HepG2 (cell line): ENCODE results near the gene EPHX1. TPM values are rescaled to one million over a fixed set of nuclear protein-coding genes. Genes with fewer than 3 reads are reported as not detected.

Source experiments
- AHR ChIP-seq: IDR thresholded peaks from 2 replicates; pipeline ENCODE4 v1.6.1; 2018; ENCODE audit warnings: missing genetic modification reagents, missing compliant biosample characterization
- BHLHE40 ChIP-seq: IDR thresholded peaks from 2 replicates; pipeline ENCODE4 v1.6.1; 2011; ENCODE audit warnings: low read length, improper control_type of control experiment
- BRCA1 ChIP-seq: sonication (generic); formaldehyde crosslinking; IDR thresholded peaks from 2 replicates; pipeline ENCODE4 v1.4.0; 2020; ENCODE audit warnings: missing genetic modification reagents
- GATAD1 ChIP-seq: IDR thresholded peaks from 2 replicates; pipeline ENCODE4 v1.6.1; 2016; ENCODE audit warnings: missing genetic modification reagents, missing compliant biosample characterization
- HCFC1 ChIP-seq: fragments of 150-350 bp; IDR thresholded peaks from 2 replicates; pipeline ENCODE4 v1.6.1; 2014; ENCODE audit warnings: low read depth, low read length
- HNRNPL ChIP-seq: fragments of 200-400 bp; formaldehyde crosslinking; IDR thresholded peaks from 2 replicates; pipeline ENCODE4 v1.6.1; 2017; ENCODE audit warnings: mild to moderate bottlenecking, low read depth, low read length
- HOXA9 ChIP-seq: sonication (generic); formaldehyde crosslinking; IDR thresholded peaks from 2 replicates; pipeline ENCODE4 v1.8.1; 2022; ENCODE audit warnings: missing genetic modification reagents, mild to moderate bottlenecking, moderate library complexity, borderline replicate concordance
- MED8 ChIP-seq: sonication (generic); formaldehyde crosslinking; IDR thresholded peaks from 2 replicates; pipeline ENCODE4 v1.8.1; 2023; ENCODE audit warnings: mild to moderate bottlenecking, missing genetic modification reagents; ENCODE audit not compliant: insufficient replicate concordance
- MLX ChIP-seq: IDR thresholded peaks from 2 replicates; pipeline ENCODE4 v1.6.1; 2016
- MXI1 ChIP-seq: IDR thresholded peaks from 3 replicates; pipeline ENCODE4 v1.6.1; 2012; ENCODE audit warnings: low read depth, low read length, inconsistent platforms, borderline replicate concordance
- PCBP2 ChIP-seq: fragments of 200-400 bp; formaldehyde crosslinking; optimal IDR thresholded peaks from 2 replicates; pipeline ENCODE3; 2018; ENCODE audit warnings: low read length, low read depth; ENCODE audit not compliant: poor library complexity, severe bottlenecking
- POGZ ChIP-seq: sonication (generic); formaldehyde crosslinking; IDR thresholded peaks from 2 replicates; pipeline ENCODE4 v1.4.0; 2020; ENCODE audit warnings: mild to moderate bottlenecking, missing genetic modification reagents
- POLR2A ChIP-seq, 2 experiments: IDR thresholded peaks; 2 replicates each; pipeline ENCODE4 v1.6.1; 2011; ENCODE audit warnings: low read depth in 2 of 2, low read length in 2 of 2, mild to moderate bottlenecking in 1 of 2, moderate library complexity in 1 of 2; ENCODE audit not compliant: insufficient read depth in 1 of 2
- RERE ChIP-seq: IDR thresholded peaks from 2 replicates; pipeline ENCODE4 v1.6.1; 2016; ENCODE audit warnings: low read depth, missing genetic modification reagents, missing compliant biosample characterization
- RORA ChIP-seq: sonication (generic); formaldehyde crosslinking; IDR thresholded peaks from 2 replicates; pipeline ENCODE4 v1.5.0; 2020; ENCODE audit warnings: mild to moderate bottlenecking, missing genetic modification reagents, moderate library complexity
- SP140L ChIP-seq: sonication (generic); formaldehyde crosslinking; IDR thresholded peaks from 2 replicates; pipeline ENCODE4 v1.4.0; 2020; ENCODE audit warnings: missing genetic modification reagents, borderline replicate concordance
- U2AF2 ChIP-seq: fragments of 200-400 bp; formaldehyde crosslinking; IDR thresholded peaks from 2 replicates; pipeline ENCODE4 v1.6.1; 2017; ENCODE audit warnings: low read depth, mild to moderate bottlenecking, low read length
- ZBTB7B ChIP-seq: sonication (generic); formaldehyde crosslinking; IDR thresholded peaks from 2 replicates; pipeline ENCODE4 v1.4.0; 2020; ENCODE audit warnings: missing genetic modification reagents
- ZBTB8A ChIP-seq: sonication (generic); formaldehyde crosslinking; IDR thresholded peaks from 2 replicates; pipeline ENCODE4 v1.4.0; 2020; ENCODE audit warnings: mild to moderate bottlenecking, low read depth, missing genetic modification reagents, borderline replicate concordance
- ZNF367 ChIP-seq: sonication (generic); formaldehyde crosslinking; IDR thresholded peaks from 2 replicates; pipeline ENCODE4 v1.4.0; 2020; ENCODE audit warnings: missing genetic modification reagents, borderline replicate concordance
- ZNF414 ChIP-seq: sonication (generic); formaldehyde crosslinking; IDR thresholded peaks from 2 replicates; pipeline ENCODE4 v1.5.0; 2020; ENCODE audit warnings: missing genetic modification reagents
- ZNF558 ChIP-seq: sonication (generic); formaldehyde crosslinking; IDR thresholded peaks from 2 replicates; pipeline ENCODE4 v1.9.0; 2022; ENCODE audit warnings: mild to moderate bottlenecking, missing genetic modification reagents, borderline replicate concordance
- ZNF746 ChIP-seq: sonication (generic); formaldehyde crosslinking; IDR thresholded peaks from 2 replicates; pipeline ENCODE4 v1.8.0; 2022; ENCODE audit warnings: mild to moderate bottlenecking, missing genetic modification reagents
- polyA plus RNA-seq, 8 experiments: library from polyadenylated mRNA; depleted of rRNA in 3 of 8; stranded (reverse) in 7 of 8; unstranded in 1 of 8; fragments of >200 nt; fragmentation: Illumina TruSeq in 4 of 8; extraction: Trizol in 4 of 8; gene quantifications; 2 replicates each; pipeline versions ENCODE4 v1.2.1 to v1.2.3, GENCODE V29; 2011 to 2016; ENCODE audit warnings: low read depth in 4 of 8, missing spikeins in 1 of 8, mixed read lengths in 1 of 8; ENCODE audit not compliant: insufficient read depth in 1 of 8
- total RNA-seq, 5 experiments: library from RNA; depleted of rRNA; stranded (reverse); fragments of >200 nt; fragmentation: Illumina TruSeq; extraction: Trizol; gene quantifications; 2 replicates each; pipeline ENCODE4 v1.2.3, GENCODE V29; 2016; ENCODE audit warnings: low read depth in 1 of 5

The EPHX1 gene
- total and polyA plus RNA-seq, 2 of the 13 experiments (the other 11 are each of a cell fraction or from before 2014, with no cell fraction given) = 27.7 to 36.5 TPM

- TF ChIP-seq ZNF746 = peak; percentile 62; the same call in 1 of the 2 replicates
- no peak for TF ChIP-seq ZNF558 (CRISPR knock-in tag)
- no peak for TF ChIP-seq ZNF367 (CRISPR knock-in tag)
- no peak for TF ChIP-seq GATAD1 (CRISPR knock-in tag)
- TF ChIP-seq SP140L (CRISPR knock-in tag) = no peak
- 0 out of 2 replicates have a peak, but pooled peaks have one; percentile 26 for TF ChIP-seq RERE (CRISPR knock-in tag)
- 0 out of 2 replicates have a peak, but pooled peaks have one; percentile 17 for TF ChIP-seq HNRNPL
- peak; percentile 86 for TF ChIP-seq ZBTB7B (CRISPR knock-in tag)
- TF ChIP-seq BHLHE40 = no peak
- TF ChIP-seq MLX (CRISPR knock-in tag) = peak; percentile 56; the same call in 1 of the 2 replicates
- TF ChIP-seq ZNF414 = peak; percentile 52; the same call in 1 of the 2 replicates
- TF ChIP-seq MED8 = peak; percentile 51
- no peak for TF ChIP-seq HOXA9 (CRISPR knock-in tag)
- peak; percentile 32; the same call in 1 of the 3 replicates for TF ChIP-seq MXI1
- no peak for TF ChIP-seq BRCA1 (CRISPR knock-in tag)
- TF ChIP-seq POLR2A (IDR thresholded peaks at IDR 0.05; ENCODE audit: insufficient read depth in 1 of 2, low read depth in 2 of 2, low read length in 2 of 2) = peak in 1 of 2 experiments; percentile 33; a peak in 1 of 4 replicates
- TF ChIP-seq RORA (CRISPR knock-in tag) = no peak
- TF ChIP-seq U2AF2 = no peak
- no peak; the same call in 1 of the 2 replicates for TF ChIP-seq POGZ
- TF ChIP-seq HCFC1 = no peak
- TF ChIP-seq PCBP2 = no peak
- no peak for TF ChIP-seq ZBTB8A
- no peak for TF ChIP-seq AHR (CRISPR knock-in tag)
These were observed 42.0 kb upstream of the EPHX1 start (continued) for GRCh38 chr1:225767634-225768540.
